ENCODE results near the gene PROX1. TPM values are rescaled to one million over a fixed set of nuclear protein-coding genes. Genes with fewer than 3 reads are reported as not detected.

The PROX1 gene, protein sequence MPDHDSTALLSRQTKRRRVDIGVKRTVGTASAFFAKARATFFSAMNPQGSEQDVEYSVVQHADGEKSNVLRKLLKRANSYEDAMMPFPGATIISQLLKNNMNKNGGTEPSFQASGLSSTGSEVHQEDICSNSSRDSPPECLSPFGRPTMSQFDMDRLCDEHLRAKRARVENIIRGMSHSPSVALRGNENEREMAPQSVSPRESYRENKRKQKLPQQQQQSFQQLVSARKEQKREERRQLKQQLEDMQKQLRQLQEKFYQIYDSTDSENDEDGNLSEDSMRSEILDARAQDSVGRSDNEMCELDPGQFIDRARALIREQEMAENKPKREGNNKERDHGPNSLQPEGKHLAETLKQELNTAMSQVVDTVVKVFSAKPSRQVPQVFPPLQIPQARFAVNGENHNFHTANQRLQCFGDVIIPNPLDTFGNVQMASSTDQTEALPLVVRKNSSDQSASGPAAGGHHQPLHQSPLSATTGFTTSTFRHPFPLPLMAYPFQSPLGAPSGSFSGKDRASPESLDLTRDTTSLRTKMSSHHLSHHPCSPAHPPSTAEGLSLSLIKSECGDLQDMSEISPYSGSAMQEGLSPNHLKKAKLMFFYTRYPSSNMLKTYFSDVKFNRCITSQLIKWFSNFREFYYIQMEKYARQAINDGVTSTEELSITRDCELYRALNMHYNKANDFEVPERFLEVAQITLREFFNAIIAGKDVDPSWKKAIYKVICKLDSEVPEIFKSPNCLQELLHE
- total RNA-seq (ENCODE audit: insufficient read depth, low replicate concordance), result 3.4 TPM

- no peak for DNase-seq (ENCODE audit: low spot score)
Observed at GRCh38 chr1:213987927-213988506, at the start of gene PROX1. Gene PROX1 (plus strand): TSS chr1:213987973. CDS start chr1:213996536, 8,563 bp downstream.

- DNase-seq (ENCODE audit: low spot score), result no peak
Observed at GRCh38 chr1:213938776-213939175, 49.0 kb upstream of the PROX1 start.

GRCh38 chr1:213939888-213940287, 47.9 kb upstream of the PROX1 start:
- DNase-seq (ENCODE audit: low spot score), result no peak

- no peak for DNase-seq (ENCODE audit: low spot score)
Observed at GRCh38 chr1:213940947-213941346, 46.8 kb upstream of the PROX1 start.

- DNase-seq (ENCODE audit: low spot score), result no peak
Observed at GRCh38 chr1:213942061-213942460, 45.7 kb upstream of the PROX1 start.

DNA sequence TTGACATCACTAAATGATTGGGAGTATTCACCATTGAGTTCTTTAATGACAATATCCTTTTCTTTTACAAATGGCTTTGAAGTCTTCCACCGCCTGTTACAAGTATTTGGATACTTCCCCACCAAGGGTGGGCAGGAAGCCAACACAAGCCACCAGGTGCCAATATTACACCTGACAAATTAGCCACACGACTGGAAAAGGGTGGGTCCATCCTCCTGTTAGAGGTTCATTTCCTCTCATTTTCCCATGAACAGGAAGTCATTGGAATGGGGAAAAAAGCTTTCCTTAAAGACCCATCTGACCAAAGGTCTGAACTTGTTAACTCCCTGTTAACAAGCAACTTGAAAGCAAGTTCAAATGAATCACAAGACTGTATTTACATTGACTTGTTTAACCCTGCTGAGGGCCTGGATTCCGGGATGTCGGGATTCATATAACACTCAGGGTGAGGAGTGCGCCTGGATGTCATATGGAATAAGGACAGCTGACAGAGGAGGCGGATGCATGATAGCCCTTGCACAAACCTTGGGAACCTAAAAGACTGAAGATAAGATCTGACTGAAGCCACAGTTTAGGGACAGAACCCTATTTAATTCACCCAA, 40.5 kb upstream of the PROX1 start:
- no peak for DNase-seq (ENCODE audit: low spot score)

- DNase-seq (ENCODE audit: low spot score), result no peak
Observed at GRCh38 chr1:213951876-213952275, 35.9 kb upstream of the PROX1 start.

- no peak for DNase-seq (ENCODE audit: low spot score)
Observed at GRCh38 chr1:213953806-213954205, 34.0 kb upstream of the PROX1 start.

DNA sequence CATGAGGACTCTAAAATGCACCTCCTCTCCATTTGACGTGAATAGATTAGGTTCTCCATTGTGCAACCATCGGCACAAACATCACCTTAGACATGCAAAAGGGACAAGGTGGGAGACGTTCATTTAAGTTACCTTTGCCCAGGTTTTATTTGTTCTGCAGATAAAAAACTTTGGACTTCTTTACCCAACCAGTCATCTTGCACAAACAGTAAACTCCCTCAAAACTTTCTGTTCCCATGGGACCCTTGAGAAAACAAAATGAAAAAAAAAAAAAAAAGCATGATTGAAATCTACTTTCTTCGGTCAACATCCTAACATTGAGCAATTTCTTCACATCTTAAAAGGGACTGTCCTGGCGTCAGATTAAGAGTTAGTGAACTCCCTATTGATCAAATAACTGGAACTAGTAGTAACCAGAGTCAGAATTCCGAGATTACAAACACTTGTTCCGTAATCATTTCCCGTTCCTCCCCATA, 31.4 kb upstream of the PROX1 start:
- DNase-seq (ENCODE audit: low spot score), result no peak

- DNase-seq (ENCODE audit: low spot score), result no peak
Observed at GRCh38 chr1:213958346-213958745, 29.4 kb upstream of the PROX1 start.

- DNase-seq (ENCODE audit: low spot score), result no peak
Observed at GRCh38 chr1:213960963-213961362, 26.8 kb upstream of the PROX1 start.

GRCh38 chr1:213962508-213962907, 25.3 kb upstream of the PROX1 start:
- no peak for DNase-seq (ENCODE audit: low spot score)

- DNase-seq (ENCODE audit: low spot score), result no peak
Observed at GRCh38 chr1:213966122-213966521, 21.7 kb upstream of the PROX1 start.

GRCh38 chr1:213968146-213968825, 19.5 kb upstream of the PROX1 start:
- no peak for DNase-seq (ENCODE audit: low spot score)

- DNase-seq (ENCODE audit: low spot score), result no peak
Observed at GRCh38 chr1:213969958-213970555, 17.7 kb upstream of the PROX1 start.

GRCh38 chr1:213972141-213972540, 15.6 kb upstream of the PROX1 start:
- no peak for DNase-seq (ENCODE audit: low spot score)

DNA sequence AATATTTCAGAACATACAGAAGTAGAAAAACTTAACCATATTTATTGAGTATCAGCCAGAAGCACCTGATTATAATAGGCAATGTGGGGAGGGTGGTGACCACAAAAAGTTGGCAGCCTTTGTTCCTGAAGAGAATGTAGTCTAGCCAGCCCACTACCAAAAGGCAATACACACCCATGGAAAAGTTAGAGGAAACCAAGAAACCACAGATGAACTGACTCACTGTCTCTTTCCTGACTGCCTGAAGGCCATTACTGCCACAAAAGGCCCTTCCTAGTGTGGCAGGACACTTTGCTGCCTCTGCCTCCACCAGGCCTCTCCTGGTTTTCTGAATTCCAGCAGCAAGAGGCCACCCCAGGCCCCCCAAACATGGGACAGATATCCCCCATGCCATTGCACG, 14.6 kb upstream of the PROX1 start:
- no peak for DNase-seq (ENCODE audit: low spot score)

DNA sequence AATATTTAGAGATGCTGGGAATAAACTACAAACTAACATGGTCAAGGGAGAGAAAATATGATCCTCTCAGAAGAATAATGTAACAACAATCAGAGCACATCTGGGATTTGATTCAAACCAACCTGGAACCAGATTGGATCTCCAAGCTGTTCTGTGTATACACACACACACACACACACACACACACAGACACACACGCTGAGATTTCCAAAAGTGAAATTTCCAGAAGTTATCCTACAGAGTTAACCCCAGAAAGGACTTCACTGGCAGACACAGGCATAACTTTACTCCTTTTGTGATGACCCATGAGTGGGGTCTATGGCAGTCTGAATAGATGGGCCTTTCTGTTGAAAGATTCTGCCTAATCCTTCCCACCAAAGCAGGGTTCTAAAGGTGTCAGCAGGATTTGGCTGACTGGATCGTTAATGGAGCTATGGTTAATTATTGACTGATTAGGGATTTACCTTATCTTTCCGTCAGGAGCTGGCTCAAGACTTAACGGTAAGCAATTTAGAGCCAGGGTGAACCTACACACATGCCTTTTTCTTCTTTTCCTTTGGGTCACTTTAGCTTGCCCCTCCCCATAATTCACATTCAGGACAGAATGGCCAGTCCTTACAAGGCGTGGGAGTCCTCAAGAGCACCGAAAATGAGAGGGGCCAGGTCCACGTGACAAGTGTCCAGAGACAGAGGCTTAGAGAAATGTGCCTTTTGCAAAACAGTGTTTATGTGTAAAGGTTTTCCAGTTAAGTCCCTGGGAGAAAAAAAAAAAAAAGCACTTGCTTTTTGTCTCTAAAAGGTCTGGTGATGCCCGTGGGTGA, 10.9 kb upstream of the PROX1 start:
- DNase-seq (ENCODE audit: low spot score), result no peak

GRCh38 chr1:213977486-213977842, 10.3 kb upstream of the PROX1 start:
- DNase-seq (ENCODE audit: low spot score), result peak; percentile 29

DNA sequence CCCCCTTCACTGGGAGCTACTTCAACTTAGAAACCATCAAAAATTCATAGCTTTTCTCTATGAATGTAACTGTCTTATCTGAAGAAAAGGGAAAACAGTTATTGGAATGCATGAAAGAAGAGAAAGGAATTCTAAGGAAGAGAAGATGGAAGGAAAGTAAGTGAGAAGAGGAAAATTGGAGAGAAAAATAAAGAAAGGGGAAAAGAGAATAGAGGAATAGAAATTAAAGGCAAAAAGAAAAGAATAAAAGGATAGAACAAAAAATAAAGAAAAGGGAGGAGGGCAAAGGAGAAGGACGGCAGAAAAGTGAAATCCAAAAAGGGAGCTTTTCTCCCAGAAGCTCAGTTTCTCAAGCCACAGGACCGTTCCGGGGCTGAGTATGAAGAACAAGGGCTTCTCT, 9.9 kb upstream of the PROX1 start:
- no peak for DNase-seq (ENCODE audit: low spot score)

Data from umbilical cord (tissue), 2 donors.